Mesenchymal stem cell (in vitro differentiated cells and primary cell): ENCODE data around the gene NT5C.

ENCODE experiments used
- DNase-seq: peaks from one replicate; pipeline ENCODE4 v3.0.0-alpha.2; 2013
- H2AFZ ChIP-seq: one replicate; pipeline ENCODE4 v1.6.1; 2013; ENCODE audit warnings: low read depth, mild to moderate bottlenecking, control low read depth, inconsistent platforms, low read length, moderate library complexity
- H2AK5ac ChIP-seq: 2 replicates; pipeline ENCODE4 v1.6.1; 2013; ENCODE audit warnings: low read length, moderate library complexity, mild to moderate bottlenecking, inconsistent platforms; ENCODE audit not compliant: severe bottlenecking
- H2BK120ac ChIP-seq: one replicate; pipeline ENCODE4 v1.6.1; 2013; ENCODE audit warnings: low read depth, mild to moderate bottlenecking, inconsistent platforms, low read length, moderate library complexity
- H2BK12ac ChIP-seq, 2 experiments: one replicate each; pipeline ENCODE4 v1.6.1; 2013; ENCODE audit warnings: inconsistent platforms in 2 of 2, low read length in 2 of 2, mild to moderate bottlenecking in 2 of 2, moderate library complexity in 2 of 2, control low read depth in 1 of 2
- H2BK15ac ChIP-seq: one replicate; pipeline ENCODE4 v1.6.1; 2013; ENCODE audit warnings: mild to moderate bottlenecking, low read depth, inconsistent platforms; ENCODE audit not compliant: poor library complexity, severe bottlenecking
- H2BK5ac ChIP-seq: 2 replicates; pipeline ENCODE4 v1.6.1; 2013; ENCODE audit warnings: low read depth, mild to moderate bottlenecking, low read length, control low read depth, inconsistent platforms; ENCODE audit not compliant: poor library complexity, severe bottlenecking
- H3K14ac ChIP-seq, 2 experiments: one replicate each; pipeline ENCODE4 v1.6.1; 2013; ENCODE audit warnings: inconsistent platforms in 2 of 2, low read length in 2 of 2, control low read depth in 1 of 2, mild to moderate bottlenecking in 1 of 2, moderate library complexity in 1 of 2
- H3K18ac ChIP-seq, 2 experiments: one replicate each; pipeline ENCODE4 v1.6.1; 2013; ENCODE audit warnings: inconsistent platforms in 2 of 2, low read length in 2 of 2, control low read depth in 1 of 2, low read depth in 1 of 2, mild to moderate bottlenecking in 1 of 2
- H3K23ac ChIP-seq, 2 experiments: one replicate each; pipeline ENCODE4 v1.6.1; 2013; ENCODE audit warnings: inconsistent platforms in 2 of 2, low read length in 2 of 2, mild to moderate bottlenecking in 2 of 2, moderate library complexity in 2 of 2, control low read depth in 1 of 2
- H3K27ac ChIP-seq: 2 replicates; pipeline ENCODE4 v1.5.1; 2013; ENCODE audit warnings: mild to moderate bottlenecking, moderate library complexity, low read length, control low read depth, inconsistent platforms; ENCODE audit not compliant: poor library complexity, severe bottlenecking
- H3K27me3 ChIP-seq, 2 experiments: 2 replicates each; pipeline versions ENCODE4 v1.6.1 to v1.7.0; 2013; ENCODE audit warnings: low read length in 2 of 2, mild to moderate bottlenecking in 2 of 2, moderate library complexity in 2 of 2, control low read depth in 1 of 2, inconsistent platforms in 1 of 2; ENCODE audit not compliant: control insufficient read depth in 1 of 2, insufficient read depth in 1 of 2
- H3K36me3 ChIP-seq, 2 experiments: 2 replicates each; pipeline versions ENCODE4 v1.6.1 to v1.7.0; 2013; ENCODE audit warnings: low read length in 2 of 2, control low read depth in 1 of 2, inconsistent platforms in 1 of 2, low read depth in 1 of 2, mild to moderate bottlenecking in 1 of 2; ENCODE audit not compliant: insufficient read depth in 2 of 2, control insufficient read depth in 1 of 2
- H3K4ac ChIP-seq, 2 experiments: one replicate each; pipeline ENCODE4 v1.6.1; 2013; ENCODE audit warnings: inconsistent platforms in 2 of 2, low read length in 2 of 2, mild to moderate bottlenecking in 2 of 2, moderate library complexity in 2 of 2, control low read depth in 1 of 2, low read depth in 1 of 2
- H3K4me1 ChIP-seq: 2 replicates; pipeline ENCODE4 v1.6.1; 2013; ENCODE audit warnings: low read depth, low read length, control low read depth; ENCODE audit not compliant: control insufficient read depth, insufficient read depth
- H3K4me2 ChIP-seq: 2 replicates; pipeline ENCODE4 v1.6.1; 2013; ENCODE audit warnings: low read length, mild to moderate bottlenecking, inconsistent platforms; ENCODE audit not compliant: poor library complexity, severe bottlenecking
- H3K4me3 ChIP-seq, 2 experiments: 2 replicates each; pipeline versions ENCODE4 v1.5.1 to v1.7.0; 2013; ENCODE audit warnings: low read length in 2 of 2, mild to moderate bottlenecking in 2 of 2, control low read depth in 1 of 2, low read depth in 1 of 2; ENCODE audit not compliant: insufficient read depth in 1 of 2
- H3K79me1 ChIP-seq: replicated peaks from 2 replicates; pipeline ENCODE4 v1.6.1; 2013; ENCODE audit warnings: mild to moderate bottlenecking, control low read depth, low read length, inconsistent platforms; ENCODE audit not compliant: poor library complexity, severe bottlenecking
- H3K9ac ChIP-seq: 2 replicates; pipeline ENCODE4 v1.7.0; 2013; ENCODE audit warnings: mild to moderate bottlenecking, low read length, moderate library complexity
- H3K9me3 ChIP-seq: 2 replicates; pipeline ENCODE4 v1.7.0; 2013; ENCODE audit warnings: mild to moderate bottlenecking, low read length; ENCODE audit not compliant: control insufficient read depth
- H4K8ac ChIP-seq: one replicate; pipeline ENCODE4 v1.6.1; 2013; ENCODE audit warnings: inconsistent platforms, mild to moderate bottlenecking, low read length, moderate library complexity
- H4K91ac ChIP-seq: one replicate; pipeline ENCODE4 v1.6.1; 2013; ENCODE audit warnings: mild to moderate bottlenecking, low read length, inconsistent platforms
- WGBS: methylation state at CpG from one replicate; pipeline ENCODE4 v1.1.7; 2013; ENCODE audit warnings: mixed read lengths; 5-methylcytosine and 5-hydroxymethylcytosine counted together

The NT5C gene

GRCh38 chr17:75109407-75110233 lies 21.9 kb downstream of the NT5C start, which contains the start of gene ARMC7:
Gene ARMC7, plus strand, starts transcription at chr17:75109969. Its CDS starts 320 bp downstream, at chr17:75110289.
- no peak within 1 kb of the TSS for H2AK5ac ChIP-seq
- WGBS, result 1% methylated on average over 62 of the region's 68 CpGs

GRCh38 chr17:75109046-75109406 lies 22.5 kb downstream of the NT5C start:
- no peak overlapping the region for H2BK5ac ChIP-seq
- H2BK15ac ChIP-seq, result no peak overlapping the region
- no peak overlapping the region for H3K27ac ChIP-seq
- peak overlapping the region; percentile 85 for H3K9ac ChIP-seq
- WGBS, result 25% methylated on average over 22 of the region's 22 CpGs
- no peak overlapping the region for H2AK5ac ChIP-seq
- H2AFZ ChIP-seq, result no peak overlapping the region
- H3K18ac ChIP-seq, result peak overlapping the region in 1 of 2 experiments; percentile 69
- H3K9me3 ChIP-seq, result no peaks in the 10 kb centered on the region
- H3K27me3 ChIP-seq, result no peaks in the 10 kb centered on the region
- no peak overlapping the region for H3K4ac ChIP-seq
- peak overlapping the region; percentile 67 for H4K8ac ChIP-seq
- peaks cover 3 to 11% of the 10 kb centered on the region in 2 experiments for H3K36me3 ChIP-seq
- no peak for DNase-seq
- H3K4me1 ChIP-seq, result peaks cover 29% of the 10 kb centered on the region
- peak overlapping the region in 1 of 2 experiments; percentile 27 for H3K23ac ChIP-seq
- H2BK12ac ChIP-seq, result no peak overlapping the region
- no peak overlapping the region for H2BK120ac ChIP-seq
- H4K91ac ChIP-seq, result no peak overlapping the region
- no peak overlapping the region for H3K14ac ChIP-seq
- peak overlapping the region; percentile 98 for H3K4me2 ChIP-seq
- H3K4me3 ChIP-seq, result peak overlapping the region; percentile 66 to 94
- H3K79me1 ChIP-seq, result peaks cover 7% of the 10 kb centered on the region

More at GRCh38 chr17:75109407-75110233, 21.9 kb downstream of the NT5C start, which contains the start of gene ARMC7:
- H3K4me1 ChIP-seq, result peaks cover 32% of the 10 kb centered on the region
- H3K4me3 ChIP-seq, result peak within 1 kb of the TSS; percentile 66 to 94
- peak within 1 kb of the TSS in 1 of 2 experiments; percentile 64 for H2BK12ac ChIP-seq
- H3K36me3 ChIP-seq, result peaks cover 3 to 7% of the 10 kb centered on the region in 2 experiments
- H2BK15ac ChIP-seq, result peak within 1 kb of the TSS; percentile 46
- H3K23ac ChIP-seq, result peak within 1 kb of the TSS in 1 of 2 experiments; percentile 84
- no peak within 1 kb of the TSS for H4K91ac ChIP-seq
- H3K79me1 ChIP-seq, result peaks cover 10% of the 10 kb centered on the region
- peak; percentile 84 for DNase-seq
- peak within 1 kb of the TSS; percentile 6 to 74 for H3K4ac ChIP-seq
- H2BK5ac ChIP-seq, result no peak within 1 kb of the TSS
- peak within 1 kb of the TSS; percentile 85 for H3K9ac ChIP-seq
- H3K27ac ChIP-seq, result no peak within 1 kb of the TSS
- no peaks in the 10 kb centered on the region for H3K9me3 ChIP-seq
- H4K8ac ChIP-seq, result peak within 1 kb of the TSS; percentile 67
- peak within 1 kb of the TSS in 1 of 2 experiments; percentile 69 for H3K18ac ChIP-seq
- H3K27me3 ChIP-seq, result no peaks in the 10 kb centered on the region
- peak within 1 kb of the TSS; percentile 98 for H3K4me2 ChIP-seq
- H2AFZ ChIP-seq, result peak within 1 kb of the TSS; percentile 72
- H2BK120ac ChIP-seq, result peak within 1 kb of the TSS; percentile 75
- H3K14ac ChIP-seq, result peak within 1 kb of the TSS in 1 of 2 experiments; percentile 89

- Histone ChIP-seq H4K91ac (no peak overlapping the region), H2BK15ac (no peak overlapping the region), H2BK120ac (no peak overlapping the region), H3K36me3 (peaks cover 3 to 15% of the 10 kb centered on the region in 2 experiments), H2AK5ac (no peak overlapping the region), H3K14ac (no peak overlapping the region), H3K4me3 (no peak overlapping the region), H2AFZ (no peak overlapping the region), H3K4me1 (peaks cover 26% of the 10 kb centered on the region), H2BK12ac (no peak overlapping the region), H3K79me1 (peaks cover 3% of the 10 kb centered on the region), H3K9me3 (no peaks in the 10 kb centered on the region), H3K4me2 (no peak overlapping the region), H3K9ac (no peak overlapping the region), H3K4ac (no peak overlapping the region), H3K27ac (no peak overlapping the region), H3K27me3 (no peaks in the 10 kb centered on the region), H3K18ac (no peak overlapping the region), H2BK5ac (no peak overlapping the region), H3K23ac (no peak overlapping the region), H4K8ac (no peak overlapping the region)
- 80% methylated on average over 2 of the region's 2 CpGs for WGBS
- DNase-seq, result no peak
Observed at GRCh38 chr17:75108193-75108592, 23.3 kb downstream of the NT5C start.
